B cell (primary cell): ENCODE results near the gene IFI27L2.

Experiments
- EZH2 ChIP-seq: IDR thresholded peaks from 2 replicates; pipeline ENCODE4 v1.6.1; 2012; ENCODE audit warnings: borderline replicate concordance, low read depth, mild to moderate bottlenecking, moderate library complexity, low read length; ENCODE audit not compliant: insufficient read depth, poor library complexity, severe bottlenecking
- TF ChIP-seq, protein P1 (sequence below): fragments of 200-600 bp; IDR thresholded peaks from one replicate; pipeline ENCODE4 v1.8.0; 2022; ENCODE audit warnings: antibody characterized with exemption, mild to moderate bottlenecking

DNA sequence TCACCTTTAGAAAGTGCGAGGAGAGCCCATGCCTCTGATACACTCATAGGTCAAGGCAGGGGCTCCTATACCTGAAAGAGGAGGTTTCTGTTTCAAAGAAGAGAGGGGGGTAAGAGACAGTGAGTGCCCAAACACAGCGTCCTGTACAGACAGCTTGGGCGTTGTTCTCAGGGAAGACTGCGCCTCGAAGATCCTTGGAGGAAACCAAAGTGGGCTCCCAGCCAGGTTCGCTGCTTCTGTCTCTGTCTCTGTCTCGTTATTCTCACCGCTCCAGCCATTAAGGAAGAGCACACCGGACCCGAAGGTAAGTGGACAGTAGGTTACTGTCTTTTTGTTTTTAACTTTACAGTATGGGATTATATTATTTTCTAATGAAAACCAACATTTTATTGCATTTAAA is 24.7 kb downstream of the IFI27L2 start:
- no peak for TF ChIP-seq EZH2
- TF ChIP-seq, protein P1, sequence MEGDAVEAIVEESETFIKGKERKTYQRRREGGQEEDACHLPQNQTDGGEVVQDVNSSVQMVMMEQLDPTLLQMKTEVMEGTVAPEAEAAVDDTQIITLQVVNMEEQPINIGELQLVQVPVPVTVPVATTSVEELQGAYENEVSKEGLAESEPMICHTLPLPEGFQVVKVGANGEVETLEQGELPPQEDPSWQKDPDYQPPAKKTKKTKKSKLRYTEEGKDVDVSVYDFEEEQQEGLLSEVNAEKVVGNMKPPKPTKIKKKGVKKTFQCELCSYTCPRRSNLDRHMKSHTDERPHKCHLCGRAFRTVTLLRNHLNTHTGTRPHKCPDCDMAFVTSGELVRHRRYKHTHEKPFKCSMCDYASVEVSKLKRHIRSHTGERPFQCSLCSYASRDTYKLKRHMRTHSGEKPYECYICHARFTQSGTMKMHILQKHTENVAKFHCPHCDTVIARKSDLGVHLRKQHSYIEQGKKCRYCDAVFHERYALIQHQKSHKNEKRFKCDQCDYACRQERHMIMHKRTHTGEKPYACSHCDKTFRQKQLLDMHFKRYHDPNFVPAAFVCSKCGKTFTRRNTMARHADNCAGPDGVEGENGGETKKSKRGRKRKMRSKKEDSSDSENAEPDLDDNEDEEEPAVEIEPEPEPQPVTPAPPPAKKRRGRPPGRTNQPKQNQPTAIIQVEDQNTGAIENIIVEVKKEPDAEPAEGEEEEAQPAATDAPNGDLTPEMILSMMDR, result no peak
